COLO668 (cell line): ENCODE results near the gene LYL1.
A peak's percentile ranks its signal among the peaks of the same experiment; 100 is the strongest.

Source experiments
- DNase-seq: peaks from one replicate; lab custom pipeline; 2025; ENCODE audit not compliant: unreplicated experiment; lab: John Stamatoyannopoulos, UW

The LYL1 gene

DNA sequence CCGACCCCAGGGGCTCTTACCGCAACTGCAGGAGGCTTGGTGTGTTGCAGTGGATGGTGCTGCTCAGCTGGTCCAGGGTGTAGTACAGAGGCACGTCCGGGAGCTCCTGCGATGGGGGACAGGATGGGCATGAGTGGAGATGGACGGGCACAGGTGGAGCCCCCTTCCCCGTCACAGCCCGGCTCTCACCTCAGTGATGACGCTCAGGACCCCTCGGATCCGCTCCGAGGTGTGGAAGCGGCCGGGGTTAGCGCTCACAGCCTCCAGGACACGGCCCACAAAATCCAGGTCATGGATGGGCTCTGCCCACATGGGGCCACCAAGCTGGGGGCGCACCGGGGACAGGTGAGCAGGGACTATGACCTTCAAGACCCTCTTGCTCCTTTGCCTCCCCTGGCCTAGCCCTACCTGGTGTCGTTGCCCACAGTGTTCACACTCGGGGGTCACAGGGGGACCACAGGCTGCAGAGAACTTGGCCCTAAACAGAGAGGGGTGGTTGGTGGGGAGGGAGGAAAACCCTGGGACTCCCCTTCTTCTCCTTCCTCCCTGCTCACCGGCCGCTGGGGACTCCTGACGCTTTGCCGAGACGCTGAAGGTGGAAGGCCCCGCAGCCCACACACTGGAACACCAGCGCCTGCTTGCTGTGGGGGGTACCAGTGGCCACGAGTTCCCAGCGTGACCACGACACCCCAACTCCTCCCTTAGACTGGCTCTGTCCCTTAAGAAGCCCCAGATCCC is 6.9 kb upstream of the LYL1 start:
- no peak for DNase-seq

DNA sequence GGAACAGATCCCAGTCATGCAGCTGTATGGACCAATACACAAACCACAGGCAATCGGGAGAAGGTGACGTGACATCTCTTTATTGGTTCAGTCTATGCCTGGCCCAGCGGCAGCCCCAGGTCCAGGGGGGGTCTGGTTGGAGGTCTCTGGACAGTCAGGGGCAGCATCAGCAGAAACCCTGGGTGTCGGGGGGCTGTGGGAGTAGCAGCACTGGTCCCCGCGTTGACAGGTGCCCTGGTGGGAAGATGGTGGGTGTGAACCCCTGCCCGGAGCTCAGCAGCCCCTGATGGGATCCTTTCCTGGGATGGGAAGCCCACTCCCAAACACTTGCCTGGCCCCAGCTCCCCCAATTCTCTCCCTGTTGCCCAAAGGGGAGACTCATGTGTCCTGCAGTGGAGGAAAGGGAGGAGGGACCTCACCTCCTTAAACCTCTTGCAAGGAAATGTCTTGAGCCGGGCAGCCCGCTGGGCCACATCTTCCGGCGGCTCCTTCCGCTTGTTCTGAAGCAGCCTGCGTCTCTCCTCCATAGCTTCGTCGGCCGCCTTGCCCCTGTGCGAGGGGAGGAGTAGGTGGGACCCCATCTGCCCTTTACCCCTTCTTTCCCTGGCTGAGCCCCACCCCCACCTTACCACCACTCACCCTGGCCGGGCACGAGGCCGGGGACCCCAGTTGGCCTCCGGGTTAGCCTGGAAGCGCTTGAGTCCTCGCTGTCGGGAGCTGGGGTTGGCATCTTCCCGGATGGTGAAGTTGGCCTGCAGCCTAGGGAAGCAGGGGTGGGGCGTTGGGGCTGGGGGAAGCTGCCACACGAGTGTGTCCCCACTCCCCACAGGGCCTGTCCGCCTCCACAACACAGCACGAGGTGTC is 2.4 kb upstream of the LYL1 start:
- DNase-seq, result no peak

DNA sequence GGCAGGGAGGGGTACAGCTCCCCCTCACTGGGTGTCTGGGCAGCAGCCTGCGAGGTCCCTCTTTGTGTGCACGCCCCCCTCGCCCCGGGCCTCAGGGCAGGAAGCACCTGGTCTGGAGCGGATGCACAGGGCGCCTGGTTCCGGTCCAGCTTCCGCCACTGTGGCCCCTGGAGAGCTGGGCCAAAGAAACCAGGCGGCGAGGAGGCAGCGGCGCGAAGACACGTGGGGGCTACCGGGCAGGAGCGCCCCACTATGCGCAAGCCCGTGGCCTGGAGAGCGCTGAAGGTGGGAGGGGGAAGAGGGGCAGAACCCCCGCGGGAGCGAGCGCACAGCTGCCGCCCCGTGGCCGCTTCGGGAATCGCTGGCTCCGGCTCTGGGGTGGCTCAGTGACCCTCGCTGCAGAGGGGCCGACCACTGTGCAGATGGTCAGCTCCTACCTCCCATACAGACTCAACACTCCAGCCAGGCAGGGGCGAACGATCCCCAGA is 1.7 kb upstream of the LYL1 start:
- no peak for DNase-seq

DNA sequence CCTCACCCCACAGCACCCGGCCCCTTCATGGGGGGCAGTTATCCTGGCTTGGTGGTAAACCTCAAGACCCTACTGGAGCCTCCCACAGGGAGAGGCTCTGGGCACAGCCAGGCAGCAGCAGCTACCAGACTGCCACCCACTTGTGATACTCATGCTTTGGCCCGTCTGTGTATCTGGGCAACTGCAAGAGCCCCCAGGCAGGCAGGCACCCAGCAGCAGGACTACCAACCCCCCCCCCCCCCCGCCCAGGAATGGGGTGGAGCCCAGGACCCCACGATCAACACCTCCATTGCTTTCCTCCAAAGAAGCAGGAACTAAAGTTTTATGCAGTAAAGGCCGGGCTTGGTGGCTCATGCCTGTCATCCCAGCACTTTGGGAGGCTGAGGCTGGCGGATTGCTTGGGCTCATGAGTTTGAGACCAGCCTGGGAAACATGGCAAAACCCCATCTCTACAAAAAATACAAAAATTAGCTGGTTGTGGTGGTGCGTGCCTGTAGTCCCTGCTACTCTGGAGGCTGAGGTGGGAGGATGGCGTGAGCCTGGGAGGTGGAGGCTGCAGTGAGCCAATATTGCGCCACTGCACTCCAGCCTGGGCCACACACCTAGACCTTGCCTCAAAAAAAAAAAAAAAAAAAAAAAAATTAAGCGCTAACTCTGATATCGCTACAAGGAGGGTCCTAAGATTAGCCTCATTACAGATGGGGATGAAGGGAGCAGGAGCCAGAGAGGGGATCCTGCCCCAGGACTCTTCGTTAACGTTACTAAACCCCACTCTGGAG is 1.1 kb upstream of the LYL1 start:
- no peak for DNase-seq

DNA sequence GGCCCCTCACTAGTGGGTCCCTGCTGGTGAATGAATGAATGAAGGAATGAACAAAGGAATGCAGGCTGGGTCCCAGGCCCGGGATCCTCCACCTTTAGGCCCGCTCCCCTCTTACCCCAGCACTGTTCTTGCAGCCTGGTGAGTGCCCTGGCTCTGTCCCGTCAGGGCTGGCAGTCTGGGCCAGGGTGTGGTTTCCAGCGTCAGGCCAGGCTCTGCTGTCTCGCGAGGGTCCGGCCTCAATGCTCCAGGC is 317 bp downstream of the LYL1 start:
- DNase-seq, result no peak

DNA sequence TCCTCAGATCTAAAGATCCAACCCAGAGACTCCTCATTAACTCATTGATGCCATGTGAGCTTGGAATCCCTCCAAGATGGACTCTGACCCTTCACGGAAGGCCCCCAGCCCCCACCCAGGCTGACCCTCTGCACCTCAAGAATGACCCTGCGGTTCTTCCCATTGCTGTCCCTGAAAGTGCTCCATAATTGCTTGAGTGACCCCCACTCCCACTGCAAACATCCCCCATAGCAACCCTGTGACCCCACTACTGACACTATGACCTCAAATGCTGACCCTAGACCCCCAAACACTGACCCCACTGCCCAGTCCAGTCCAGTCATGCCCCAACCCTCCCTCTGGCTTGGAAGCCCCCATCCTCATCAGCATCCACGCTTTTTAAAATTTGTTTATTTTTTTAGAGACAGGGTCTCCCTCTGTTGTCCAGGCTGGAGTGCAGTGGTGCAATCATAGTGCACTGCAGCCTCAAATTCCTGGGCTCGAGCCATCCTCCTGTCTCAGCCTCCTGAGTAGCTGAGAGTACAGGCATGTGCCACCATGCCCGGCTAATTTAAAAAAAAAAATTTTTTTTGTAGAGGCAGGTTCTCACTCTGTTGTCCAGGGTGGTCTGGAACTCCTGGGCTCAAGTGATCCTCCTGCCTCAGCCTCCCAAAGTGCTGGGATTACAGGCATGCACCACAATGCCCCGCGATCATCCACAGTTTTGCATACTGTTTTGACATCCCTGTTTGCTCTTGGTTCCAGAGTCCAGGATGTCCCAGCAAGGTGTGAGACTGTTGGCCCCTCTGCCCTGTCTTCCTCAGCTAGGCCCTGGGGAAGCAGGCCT is 855 bp downstream of the LYL1 start:
- DNase-seq, result no peak

DNA sequence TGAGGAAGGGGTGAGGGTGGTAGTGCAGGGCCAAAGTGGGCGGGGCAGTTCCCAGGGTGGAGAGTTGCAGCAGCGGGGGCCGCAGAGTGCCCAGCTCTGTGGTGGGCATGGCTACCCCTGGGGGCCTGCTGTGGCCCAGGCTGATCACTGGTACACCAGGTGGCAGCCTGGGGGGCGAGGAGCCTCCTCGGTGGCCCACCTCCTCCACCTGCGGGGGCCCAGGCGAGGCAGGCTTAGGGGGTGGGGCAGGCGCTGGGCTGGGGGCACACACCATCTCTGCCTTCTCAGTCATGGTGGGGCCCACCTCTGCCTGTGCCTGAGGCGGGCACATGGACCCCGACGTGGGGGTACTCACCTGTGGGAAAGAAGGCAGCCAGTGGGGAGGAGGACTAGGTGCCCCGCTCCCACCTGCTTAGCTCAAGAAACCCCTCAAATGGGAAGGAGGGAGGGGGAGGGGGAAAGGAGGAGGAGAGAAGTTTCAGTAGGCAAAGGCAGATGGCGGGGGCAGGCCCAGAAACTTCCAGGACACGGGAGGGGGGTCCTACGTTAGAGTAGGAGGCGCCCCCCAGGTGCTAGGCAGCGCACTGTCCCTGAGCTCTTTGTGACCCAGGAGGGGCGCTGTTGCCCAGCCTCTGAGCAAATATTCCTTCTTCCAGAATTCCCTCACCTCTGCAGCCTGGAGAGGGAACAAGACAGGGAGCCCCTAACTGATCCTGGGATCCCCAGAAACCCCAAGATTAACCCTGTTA is 1.6 kb downstream of the LYL1 start:
- DNase-seq, result peak; percentile 11

DNA sequence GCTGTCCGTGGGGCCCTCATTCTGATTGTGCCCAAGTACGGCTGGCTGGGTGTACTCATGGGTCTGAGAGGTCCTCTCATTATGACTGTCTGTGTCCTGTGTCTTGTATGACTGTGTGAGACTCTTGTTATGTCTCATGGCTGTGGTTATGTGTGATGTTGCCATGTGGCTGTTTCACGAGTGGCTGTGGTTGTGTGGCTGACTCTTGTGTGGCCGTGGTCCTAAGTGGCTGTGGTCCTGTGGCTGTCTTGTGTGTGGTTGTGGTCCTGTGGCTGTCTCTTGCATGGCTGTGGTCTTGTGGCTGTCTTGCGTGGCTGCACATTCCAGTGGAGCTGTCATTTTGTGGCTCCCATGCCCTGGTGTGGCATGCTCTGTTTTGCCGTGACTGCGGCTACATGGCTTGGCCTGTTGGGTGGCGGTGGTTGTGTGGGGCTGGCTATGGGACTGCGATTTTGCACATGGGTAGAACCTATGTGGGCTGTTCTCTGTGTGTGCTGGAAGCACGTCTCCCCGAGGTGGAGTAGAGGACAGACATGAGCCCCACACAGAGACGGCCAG is 2.5 kb downstream of the LYL1 start:
- no peak for DNase-seq

DNA sequence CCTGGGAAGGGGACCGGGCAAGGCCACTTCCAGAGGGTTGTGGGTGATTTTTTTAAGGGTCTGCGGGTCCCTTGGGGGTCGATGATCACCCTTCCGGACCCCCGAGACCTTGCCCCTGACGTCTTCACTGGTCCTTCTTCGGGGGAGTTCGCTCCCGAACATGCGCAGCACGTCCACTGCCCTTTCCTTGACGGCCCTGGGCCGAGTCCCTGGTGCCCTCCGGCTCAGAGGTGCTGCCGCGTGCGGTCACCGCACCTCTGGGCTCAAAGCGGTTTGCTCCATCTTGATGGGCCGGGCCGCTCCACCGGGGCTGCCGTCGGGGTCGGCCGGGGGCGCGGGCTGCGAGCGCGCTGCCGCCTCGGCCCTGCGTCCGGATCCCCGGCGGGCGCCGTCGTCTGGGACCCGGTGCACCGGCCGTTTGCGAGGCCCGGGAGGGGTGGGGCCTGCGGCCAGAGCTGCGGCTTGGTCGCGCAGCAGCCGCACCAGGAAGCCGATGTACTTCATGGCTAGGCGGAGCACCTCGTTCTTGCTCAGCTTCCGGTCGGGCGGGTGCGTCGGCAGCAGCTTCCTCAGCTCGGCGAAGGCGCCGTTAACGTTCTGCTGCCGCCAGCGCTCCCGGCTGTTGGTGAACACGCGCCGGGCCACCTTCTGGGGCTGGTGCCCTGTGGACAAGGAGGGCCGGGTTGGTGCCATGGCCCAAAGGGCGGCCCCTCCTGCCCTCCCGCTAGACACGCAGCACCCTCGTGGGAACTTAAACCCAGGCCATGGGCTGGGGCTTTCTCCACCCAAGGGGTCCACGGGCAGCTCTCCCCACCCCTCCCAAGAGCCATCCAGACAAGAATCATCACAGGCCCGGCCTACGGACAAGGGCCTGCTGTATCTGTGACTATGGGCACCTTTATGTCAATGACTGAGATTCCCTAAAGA is 3.3 kb downstream of the LYL1 start:
- peak; percentile 70 for DNase-seq

DNA sequence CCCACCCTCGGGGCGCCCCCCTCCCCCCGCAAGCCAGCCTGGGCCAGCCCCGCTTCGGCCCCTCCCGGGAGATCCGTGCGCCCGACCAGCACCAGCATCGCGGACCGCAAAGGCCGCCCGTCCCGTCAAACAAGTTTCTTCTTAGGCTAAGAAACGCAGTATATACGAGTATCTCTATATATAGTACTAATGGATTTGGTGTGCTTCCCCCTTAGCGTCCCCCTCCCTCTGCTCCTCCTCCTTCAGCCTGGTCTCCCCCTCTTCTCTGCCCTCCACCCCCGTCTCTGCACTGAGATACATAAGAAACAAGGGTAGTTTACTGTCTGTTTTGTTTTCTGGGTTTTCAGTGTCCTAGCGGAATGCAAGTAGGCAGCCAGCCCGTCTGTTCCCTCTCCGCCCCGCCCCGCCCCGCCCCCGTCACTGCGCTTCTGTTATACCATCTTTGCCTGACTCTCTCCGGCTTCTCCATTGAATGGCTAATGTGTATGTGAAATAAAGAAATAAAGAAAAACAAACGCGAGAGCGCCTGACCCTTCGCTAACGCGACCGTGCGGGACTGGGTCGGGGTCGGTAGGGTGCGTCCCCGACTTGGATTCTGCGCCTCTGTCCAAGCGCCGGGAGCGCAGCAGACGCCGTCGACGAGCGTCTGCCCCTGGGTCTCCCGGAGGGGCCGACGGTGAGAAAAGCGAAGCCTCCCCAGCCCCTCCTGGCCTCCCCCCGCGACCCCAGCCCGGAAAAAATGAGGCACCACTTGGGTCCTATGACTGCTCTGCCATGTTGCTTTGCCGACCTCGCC is 4.2 kb downstream of the LYL1 start:
- no peak for DNase-seq

DNA sequence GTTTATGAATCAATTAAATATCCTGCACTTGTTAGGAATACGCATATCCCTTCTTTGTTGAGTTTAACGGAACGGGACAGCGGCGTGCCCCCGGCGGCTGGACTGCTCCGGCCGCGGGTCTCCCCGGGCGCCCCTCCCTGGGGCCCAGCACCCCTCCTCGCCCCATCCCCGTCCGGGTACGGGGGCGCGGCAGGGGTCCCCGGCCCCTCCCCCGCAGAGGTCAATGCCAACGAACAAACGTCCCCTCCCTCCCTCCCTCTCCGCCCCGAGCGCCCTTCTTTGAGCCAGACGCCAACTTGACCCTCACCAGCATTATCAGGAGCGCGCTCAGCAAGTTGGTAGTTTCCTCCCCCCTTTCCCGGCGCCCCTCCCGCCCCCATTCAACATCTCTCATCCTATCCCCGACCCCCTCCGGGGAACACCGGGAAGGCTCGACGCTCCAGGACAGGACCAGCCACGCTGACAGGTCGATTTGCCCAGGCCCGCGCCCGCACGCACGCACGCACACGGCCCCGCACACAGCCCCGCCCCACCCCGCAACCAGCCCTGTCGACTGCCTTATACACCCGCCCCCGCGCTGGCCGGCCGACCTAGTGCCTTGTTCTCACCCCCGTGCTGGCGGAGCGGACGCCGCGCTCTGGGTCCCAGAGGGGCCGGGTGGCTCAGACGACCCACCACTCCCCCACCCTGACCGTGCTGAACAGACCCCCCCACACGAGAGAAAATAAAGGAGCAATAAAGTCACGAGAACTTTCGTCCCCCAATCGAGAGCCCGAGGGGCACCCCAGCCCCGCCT is 5.0 kb downstream of the LYL1 start:
- no peak for DNase-seq

DNA sequence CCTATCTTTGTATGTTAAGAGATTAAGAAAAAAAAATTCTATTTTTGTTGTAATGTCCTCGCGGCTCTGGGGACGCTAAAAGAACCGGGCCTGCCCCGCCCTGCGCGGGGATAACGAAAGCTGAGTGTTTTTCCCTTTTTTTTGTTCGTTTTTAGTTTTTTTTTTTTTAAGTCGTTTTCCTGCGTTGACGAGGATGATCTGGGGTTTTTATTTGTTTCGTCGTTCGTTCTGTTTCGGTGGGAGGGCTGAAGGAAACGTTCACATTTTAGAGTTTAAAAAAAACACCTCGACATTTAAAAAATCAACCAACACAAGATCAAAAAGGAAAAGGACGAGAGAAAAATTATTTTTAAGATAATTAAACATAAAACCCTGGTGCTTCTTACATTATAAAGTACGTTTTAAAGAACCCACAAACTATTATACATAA is 5.6 kb downstream of the LYL1 start:
- no peak for DNase-seq

DNA sequence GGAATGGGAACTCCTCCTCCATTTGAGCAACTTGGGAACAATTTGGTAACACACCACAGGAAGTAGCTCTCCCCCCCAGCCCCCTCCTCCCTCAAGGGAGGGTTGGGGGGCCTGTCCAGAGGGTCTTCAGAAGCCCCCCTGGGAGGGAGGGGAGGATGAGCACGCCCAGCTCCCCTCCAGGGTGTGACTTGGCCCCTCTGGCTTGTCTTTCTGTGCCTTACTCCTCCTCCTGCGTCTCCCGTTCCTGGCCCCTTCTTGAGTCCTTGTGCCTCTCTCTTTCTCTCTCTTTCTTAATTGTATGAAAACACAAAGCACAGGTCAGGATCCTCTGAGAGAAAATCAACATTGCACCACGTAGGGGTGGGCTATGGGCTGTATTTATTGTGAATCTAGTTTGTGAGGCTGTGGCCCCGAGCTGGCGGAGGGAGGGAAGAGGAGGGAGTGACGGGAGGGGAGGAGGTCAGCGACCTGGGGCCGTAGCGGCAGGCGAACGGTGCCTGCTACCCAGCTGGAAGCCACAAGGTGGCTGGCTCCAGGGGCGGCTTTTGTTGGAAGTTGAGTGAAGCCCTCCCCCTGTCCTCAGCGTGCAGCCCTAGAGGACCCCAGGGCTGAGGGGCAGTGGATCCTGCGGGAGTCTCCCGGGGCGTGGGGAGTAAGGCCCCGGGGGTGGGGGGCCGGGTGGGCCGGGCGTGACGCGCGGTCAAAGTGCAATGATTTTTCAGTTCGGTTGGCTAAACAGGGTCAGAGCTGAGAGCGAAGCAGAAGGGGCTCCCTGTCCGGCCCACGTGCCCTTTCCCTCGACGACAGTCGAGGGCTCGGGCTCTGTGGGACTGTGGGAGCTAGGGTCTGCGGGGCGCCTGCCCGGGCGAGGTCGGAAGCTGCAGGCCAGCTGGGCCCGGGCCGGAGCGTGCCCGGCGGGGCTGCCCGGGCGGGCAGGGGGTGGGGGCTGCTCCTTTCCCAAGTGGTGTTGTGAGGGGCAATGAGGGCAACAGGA is 6.4 kb downstream of the LYL1 start:
- peak; percentile 11 for DNase-seq

DNA sequence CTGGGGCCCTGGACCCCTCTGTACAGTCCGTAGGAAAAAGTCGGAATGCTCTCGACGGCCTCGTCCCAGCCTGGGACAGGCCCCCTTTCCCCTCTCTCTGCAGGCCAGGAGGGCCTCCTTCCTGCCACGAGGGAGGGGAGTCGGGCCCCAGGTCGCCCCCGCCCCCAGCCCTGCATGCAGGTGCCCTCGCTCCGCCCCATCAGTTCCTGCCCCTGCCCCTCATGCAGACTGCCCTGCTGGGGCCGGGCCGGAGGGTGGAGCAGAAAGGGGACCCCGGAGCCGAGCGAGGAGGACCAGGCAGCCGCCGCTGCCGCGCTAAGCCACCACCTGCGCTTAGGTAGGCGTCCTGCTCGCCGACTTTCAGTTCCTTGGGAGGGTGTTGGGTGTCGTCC is 7.3 kb downstream of the LYL1 start:
- no peak for DNase-seq

DNA sequence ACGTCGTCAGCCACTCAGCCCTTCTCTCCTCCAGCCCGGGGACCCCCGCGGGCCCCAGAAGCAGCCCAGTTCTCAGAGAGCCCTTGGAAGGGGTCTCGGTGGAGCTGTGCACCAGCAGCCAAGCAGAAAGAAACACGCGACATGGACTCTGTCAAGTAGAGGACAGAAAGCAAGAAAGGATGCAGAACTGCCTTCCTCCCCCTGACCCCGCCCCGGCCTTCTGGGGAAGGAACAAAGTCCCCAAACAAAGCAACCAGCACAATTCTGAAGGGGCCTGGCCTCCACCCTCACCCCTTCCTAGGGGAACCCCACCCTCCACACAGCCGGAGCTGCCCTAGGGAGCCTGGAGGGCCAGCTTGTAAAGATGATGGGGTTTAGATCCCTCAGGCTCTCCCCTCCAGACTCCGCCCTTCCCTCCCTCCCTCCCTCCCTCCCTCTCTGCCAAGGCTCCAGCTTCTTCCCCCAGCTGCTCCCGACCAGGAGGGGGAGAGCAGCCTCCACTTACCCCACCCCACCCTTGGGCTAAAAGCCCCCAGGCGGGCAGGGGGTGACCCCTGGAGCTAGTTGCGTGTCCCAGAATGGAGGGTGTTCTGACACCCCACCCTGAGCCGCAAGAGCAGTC is 7.8 kb downstream of the LYL1 start:
- DNase-seq, result no peak

DNA sequence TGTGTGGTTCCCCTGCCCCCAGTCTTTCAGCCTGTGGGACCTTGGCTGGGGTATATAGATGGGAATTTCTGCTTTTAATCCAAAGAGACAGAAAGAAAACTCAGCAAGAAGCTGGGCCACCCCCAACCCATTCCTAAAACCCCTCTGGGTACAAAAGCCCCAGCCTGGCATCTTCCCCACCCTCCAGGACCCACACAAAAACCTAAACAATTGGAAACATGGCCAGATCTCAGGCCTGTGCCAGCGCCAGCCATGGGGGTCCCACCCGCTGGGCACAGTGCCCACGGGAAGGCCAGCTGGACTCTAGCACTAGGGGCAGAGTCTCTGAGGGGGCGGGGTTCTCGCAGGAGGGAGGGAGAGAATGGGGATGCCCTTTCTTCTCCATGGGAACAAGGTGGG is 8.6 kb downstream of the LYL1 start:
- no peak for DNase-seq
